Limb (tissue), 2 donors: ENCODE results near the gene FRMD4A.
"Not testable (repeated sequence)": the region's sequence is repeated elsewhere in the genome, so short reads cannot be mapped to it uniquely, and the experiment has no call there.

ENCODE experiments used
- DNase-seq, 2 donors: peaks; one replicate each; pipeline ENCODE4 v3.0.0-alpha.2; 2016; ENCODE audit errors: extremely low spot score in 2 of 2

Gene FRMD4A

DNA sequence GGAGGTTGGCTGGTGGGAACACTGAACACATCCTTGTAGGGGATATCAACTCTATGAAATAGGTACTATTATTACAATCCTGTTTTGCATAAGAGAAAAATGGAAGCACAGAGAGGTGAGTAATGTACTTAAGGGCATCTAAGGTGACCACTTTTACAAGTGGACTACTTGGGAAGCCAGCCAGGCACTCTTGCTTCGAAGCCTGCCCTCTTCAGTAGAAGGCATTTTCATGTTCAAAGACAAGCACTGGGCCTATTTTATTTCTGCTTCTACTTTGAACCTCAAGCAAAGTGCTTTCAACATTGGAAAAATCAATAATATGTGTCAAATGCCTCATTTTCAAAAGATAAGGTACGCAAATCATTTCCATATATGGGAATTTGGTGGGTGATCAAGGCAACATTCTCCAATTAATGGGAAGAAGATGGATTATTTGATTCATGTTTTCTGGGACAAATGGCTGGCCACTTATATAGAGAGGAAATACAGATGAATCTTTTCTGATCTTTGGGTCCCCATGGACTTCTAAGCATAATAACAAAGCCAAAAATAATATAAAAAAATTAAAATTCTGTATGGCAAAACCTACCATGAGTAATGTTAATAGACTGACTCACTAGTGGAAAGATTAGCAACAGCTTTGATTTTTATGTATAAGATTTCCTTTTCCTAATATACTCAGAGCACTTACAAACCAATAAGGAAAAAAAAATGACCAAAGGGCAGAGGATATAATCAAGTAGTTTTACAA is 270.2 kb downstream of the FRMD4A start:
- no peak for DNase-seq

- peak in 1 of 2 donors; percentile 34 for DNase-seq
Observed at GRCh38 chr10:14056610-14057332, 274.0 kb downstream of the FRMD4A start.

- no peak for DNase-seq
Observed at GRCh38 chr10:14052931-14053330, 277.8 kb downstream of the FRMD4A start.

DNA sequence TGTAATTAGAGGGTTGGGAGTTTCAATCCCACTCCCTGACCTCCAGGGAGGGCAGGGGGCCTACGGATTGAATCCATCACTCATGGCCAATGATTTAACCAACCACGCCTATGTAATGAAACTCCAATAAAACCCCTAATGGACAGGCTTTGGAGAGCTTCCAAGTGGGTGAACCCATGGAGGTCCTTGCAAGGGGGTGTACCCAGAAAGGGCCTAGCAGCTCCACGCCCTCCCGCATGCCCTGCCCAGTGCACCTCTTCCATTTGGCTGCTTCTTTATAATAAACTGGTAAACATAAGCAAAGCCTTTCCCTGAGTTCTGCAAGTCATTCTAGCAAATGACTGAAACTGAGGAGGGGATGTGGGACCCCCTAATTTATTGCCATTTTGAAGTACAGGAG is 280.1 kb downstream of the FRMD4A start:
- DNase-seq: no peak

DNA sequence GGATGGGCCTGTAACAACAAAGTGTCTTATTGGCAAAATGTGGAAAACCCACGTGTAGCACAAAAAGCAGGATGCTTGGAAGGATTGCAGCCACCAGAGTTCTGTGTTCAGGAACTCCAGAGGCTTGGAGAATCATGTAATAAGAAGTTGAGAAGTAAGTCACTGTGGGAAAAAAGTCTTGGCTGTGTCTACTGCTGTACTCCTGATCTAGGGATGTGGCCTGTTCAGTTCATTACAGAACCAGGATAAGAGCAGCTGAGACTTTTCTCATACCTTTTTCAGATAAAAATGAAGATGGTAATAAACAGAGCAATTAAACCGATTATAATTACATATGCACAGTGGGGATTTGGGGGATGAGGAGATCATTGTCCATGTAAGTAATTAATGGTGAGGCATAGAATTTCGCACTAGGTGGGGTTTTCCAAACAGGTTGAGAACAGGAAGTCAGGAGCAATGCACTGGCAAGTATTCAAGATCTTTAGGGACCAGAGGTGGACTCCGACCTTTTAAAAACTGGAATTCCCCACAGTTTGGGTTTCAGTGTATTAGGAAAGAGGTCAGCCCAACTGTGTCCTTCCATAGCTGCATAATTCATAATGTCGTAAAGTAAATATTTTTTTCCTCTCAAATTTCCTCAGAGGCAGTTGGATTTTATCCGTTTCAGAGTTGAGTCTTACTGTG is 281.7 kb downstream of the FRMD4A start:
- no peak for DNase-seq

- no peak for DNase-seq
Observed at GRCh38 chr10:14047431-14047830, 283.3 kb downstream of the FRMD4A start.

GRCh38 chr10:14042051-14042450 is 288.7 kb downstream of the FRMD4A start:
- DNase-seq: not testable (repeated sequence)

DNA sequence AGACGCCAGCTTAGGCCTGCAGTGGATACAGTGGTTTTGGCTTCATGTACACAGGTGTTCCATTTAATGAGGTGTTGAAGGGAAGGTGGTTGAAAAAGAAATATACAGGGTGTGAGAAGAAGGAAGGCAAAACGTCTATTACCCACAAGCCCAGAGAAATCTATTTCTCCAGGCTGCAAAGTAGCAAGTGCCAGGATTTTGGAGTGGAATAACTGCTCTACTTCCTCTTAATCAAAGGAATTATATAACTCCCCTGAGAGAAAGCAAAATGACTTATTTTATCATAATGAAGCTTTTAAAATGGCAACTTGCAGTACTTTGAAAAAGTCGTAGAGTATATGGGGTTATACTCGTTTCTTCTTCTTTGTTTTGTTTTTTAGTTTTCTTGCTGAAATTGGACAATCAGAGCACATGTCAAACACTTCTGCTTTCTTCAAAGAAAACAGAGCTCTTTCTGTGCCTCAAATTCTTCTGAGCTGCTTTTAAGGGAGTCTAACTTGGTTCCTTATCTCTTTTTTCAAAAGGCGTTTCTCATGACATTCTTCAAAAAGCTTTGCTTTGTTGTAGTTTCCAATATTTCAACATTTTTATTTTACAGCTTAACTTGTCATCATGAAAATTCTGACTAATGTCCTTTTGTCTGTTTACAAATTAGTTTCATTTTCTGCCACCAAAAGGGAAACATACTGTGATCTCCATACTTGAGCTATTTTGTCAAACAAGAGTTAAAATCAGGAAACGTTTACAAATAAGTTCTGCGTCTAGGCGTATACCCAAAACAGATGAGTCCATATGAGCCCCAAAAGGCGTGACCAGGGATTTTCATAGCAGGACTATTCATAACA is 289.7 kb downstream of the FRMD4A start:
- DNase-seq: no peak

GRCh38 chr10:14039968-14040668 is 290.6 kb downstream of the FRMD4A start:
- DNase-seq: no peak

DNA sequence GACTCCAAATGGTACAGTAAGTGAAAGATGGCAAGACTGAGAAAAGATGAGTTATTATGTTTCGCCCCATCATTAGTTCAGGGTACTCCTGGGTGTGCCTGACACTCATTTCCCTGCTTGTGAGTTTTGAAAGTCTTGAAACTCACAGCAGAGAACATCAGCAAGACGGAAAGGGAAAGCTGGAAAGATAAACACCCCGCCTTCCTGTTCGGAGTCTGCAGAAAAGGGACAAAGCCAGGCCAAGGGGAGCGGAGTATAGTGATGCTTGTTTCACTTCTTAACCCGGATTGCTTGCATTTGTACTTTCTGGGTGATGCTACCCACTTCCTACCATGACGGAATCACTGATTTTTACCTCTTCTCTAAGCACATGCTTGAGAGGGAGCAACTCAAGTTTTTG is 294.5 kb downstream of the FRMD4A start:
- no peak for DNase-seq

DNA sequence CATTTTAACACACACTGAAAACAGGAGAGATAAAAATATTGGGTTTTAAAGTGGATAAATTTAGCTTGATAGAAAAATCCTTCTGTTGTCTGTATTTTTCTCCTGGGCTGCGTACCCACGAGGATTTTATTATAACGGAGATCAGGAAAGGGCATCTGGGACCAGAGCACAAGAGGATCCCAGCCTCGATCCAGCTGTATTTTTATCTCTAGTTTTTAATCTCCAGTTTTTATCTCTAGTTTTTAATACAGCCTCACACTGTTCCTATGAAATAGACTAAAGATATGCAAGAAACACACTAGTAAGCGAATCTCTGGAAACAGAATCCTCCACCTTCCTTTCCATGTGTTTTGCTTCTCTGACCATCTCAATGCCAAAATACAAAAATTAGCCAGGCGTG is 295.2 kb downstream of the FRMD4A start:
- no peak for DNase-seq

- no peak for DNase-seq
Observed at GRCh38 chr10:14032406-14032998, 298.2 kb downstream of the FRMD4A start.

- peak in 1 of 2 donors; percentile 29 for DNase-seq
Observed at GRCh38 chr10:14026325-14026724, 304.4 kb downstream of the FRMD4A start.

- DNase-seq: peak in 1 of 2 donors; percentile 15
Observed at GRCh38 chr10:14025283-14026189, 305.2 kb downstream of the FRMD4A start.

DNA sequence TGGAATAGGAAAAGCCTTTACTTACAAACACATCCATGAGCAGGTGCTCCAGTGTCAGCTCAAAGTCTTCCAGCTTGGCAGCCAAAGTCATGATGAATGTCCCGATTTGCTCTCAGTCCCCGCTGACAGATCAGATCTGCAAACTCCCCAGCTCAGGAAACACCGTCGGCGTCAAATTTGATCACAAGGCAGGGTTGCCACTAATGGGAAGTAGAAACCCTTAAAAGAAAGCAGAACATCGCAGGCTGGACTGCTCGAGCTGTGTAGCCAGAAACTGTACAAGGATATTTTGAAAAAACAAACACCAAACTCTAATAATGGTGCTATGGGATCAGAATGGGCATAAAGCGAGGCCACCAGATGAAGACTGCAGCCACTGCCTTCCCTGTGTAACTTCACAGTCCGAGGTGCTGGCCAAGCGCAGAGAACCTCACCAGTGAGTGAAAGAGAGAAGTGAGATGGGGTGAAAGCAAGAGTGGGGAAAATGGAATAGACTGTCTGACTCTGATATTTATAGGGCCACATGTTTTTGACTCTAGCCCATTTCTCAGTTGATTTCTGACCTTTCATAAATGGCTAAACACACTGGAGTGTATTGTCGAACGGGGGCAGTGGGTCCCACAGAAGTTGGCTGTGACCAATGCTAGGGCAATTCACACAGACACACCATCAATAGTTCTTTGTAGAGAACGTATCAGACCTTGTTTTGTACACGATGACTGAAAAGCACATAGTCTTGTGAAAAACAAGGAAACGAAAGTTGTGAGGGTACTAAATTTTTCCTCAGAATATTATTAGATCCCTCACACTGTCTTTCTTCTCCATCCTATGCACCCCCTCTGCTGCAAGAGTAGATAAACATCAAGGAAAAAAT is 306.2 kb downstream of the FRMD4A start:
- no peak for DNase-seq

- no peak for DNase-seq
Observed at GRCh38 chr10:14023673-14024328, 306.9 kb downstream of the FRMD4A start.

- DNase-seq: peak in 1 of 2 donors; percentile 67
Observed at GRCh38 chr10:14022954-14023672, 307.6 kb downstream of the FRMD4A start.
